Left cardiac atrium (tissue), 4 donors: ENCODE data around the gene ZNF639. TPM values are rescaled to one million over a fixed set of nuclear protein-coding genes. Genes with fewer than 3 reads are reported as not detected.

Experiments used
- ATAC-seq, 2 donors: fragments of 200-7000 bp; cut with Tn5 transposase; one replicate each; pipeline ENCODE4 v1.9.1; 2020; ENCODE audit warnings: mild to moderate bottlenecking in 2 of 2, moderate library complexity in 2 of 2
- DNase-seq: peaks from one replicate; pipeline ENCODE4 v3.0.0-alpha.2; 2020
- intact Hi-C, 2 donors: fragments of 100-400 bp; cut with DNase I; formaldehyde crosslinking; loops; one replicate each; pipeline versions ENCODE4 v1.14.1 to v1.15.1; 2022 to 2023
- total RNA-seq, 2 donors: library from RNA; stranded (reverse); fragmentation: NEBNext Ultra II Directional; extraction: Animal tissue kit (Norgen Biotek cat#: 25700); gene quantifications; one replicate each; pipeline ENCODE4 v1.2.1, GENCODE V29; 2021
- donor health status: DM: no; HTN: yes; CAD: no.
- donor health status: DM: no; HTN: yes; CAD: no; lungs with severe emphysema.
- donor health status: DM: yes; HTN: yes; CAD: no.
- donor health status: Dilated cardiomyopathy.

ZNF639 gene
- total RNA-seq, 2 donors from 2014 or later: 23.5 to 39.4 TPM

GRCh38 chr3:179308001-179308400, 14.8 kb upstream of the ZNF639 start:
- intact Hi-C loops: no loop called here
- DNase-seq (no peak), ATAC-seq (no peak)

- intact Hi-C loops: loop anchor here in 1 of 2 donors (10.0 kb wide), 3 partner anchors 165 to 295 kb away; partner anchors contain the start of gene PIK3CA
Observed at GRCh38 chr3:179309225-179310078, 13.4 kb upstream of the ZNF639 start.

GRCh38 chr3:179318876-179319275, 4.0 kb upstream of the ZNF639 start:
- intact Hi-C loops: loop anchor here (5.0 to 10.0 kb wide), 4 partner anchors 172 to 304 kb away; partner anchors contain the start of gene PIK3CA (in 2 of the 2)
- no peak for ATAC-seq
- no peak for DNase-seq

More at GRCh38 chr3:179309225-179310078, 13.4 kb upstream of the ZNF639 start:
- no peak for DNase-seq
- ATAC-seq: no peak

GRCh38 chr3:179321668-179322285, 1.1 kb upstream of the ZNF639 start:
- intact Hi-C loops: no loop called here
- no peak for ATAC-seq
- DNase-seq: no peak

- intact Hi-C loops: no loop called here
- peak; percentile 66 to 80 for ATAC-seq
- DNase-seq: peak; percentile 83
Observed at GRCh38 chr3:179323197-179324110, 623 bp downstream of the ZNF639 start.

GRCh38 chr3:179324270-179324754, 1.5 kb downstream of the ZNF639 start:
- intact Hi-C loops: no loop called here
- ATAC-seq (no peak), DNase-seq (no peak)

- ATAC-seq (no peak), DNase-seq (no peak)
- intact Hi-C loops: no loop called here
Observed at GRCh38 chr3:179330438-179330837, 7.6 kb downstream of the ZNF639 start.

GRCh38 chr3:179332240-179332639, 9.4 kb downstream of the ZNF639 start:
- no peak for ATAC-seq
- intact Hi-C loops: no loop called here
- DNase-seq: no peak

GRCh38 chr3:179333084-179333483, 10.3 kb downstream of the ZNF639 start:
- intact Hi-C loops: no loop called here
- DNase-seq: no peak
- ATAC-seq: no peak

GRCh38 chr3:179336345-179336929, 13.6 kb downstream of the ZNF639 start:
- ATAC-seq: peak in 1 of 2 donors; percentile 23

GRCh38 chr3:179347345-179348194, 24.7 kb downstream of the ZNF639 start, which contains the start of gene MFN1:
TSS of gene MFN1 (plus strand) at chr3:179347709. CDS start at chr3:179348852, 1,143 bp downstream.
- DNase-seq (peak; percentile 96), ATAC-seq (peak; percentile 99)
- intact Hi-C loops: no loop called here

More at GRCh38 chr3:179336345-179336929, 13.6 kb downstream of the ZNF639 start:
- DNase-seq: no peak
- intact Hi-C loops: no loop called here

GRCh38 chr3:179348325-179349013, 25.6 kb downstream of the ZNF639 start:
- ATAC-seq (no peak), DNase-seq (no peak)
- intact Hi-C loops: no loop called here

- intact Hi-C loops: no loop called here
- DNase-seq (no peak), ATAC-seq (no peak)
Observed at GRCh38 chr3:179355996-179356395, 33.2 kb downstream of the ZNF639 start.

- intact Hi-C loops: no loop called here
Observed at GRCh38 chr3:179363332-179363731, 40.5 kb downstream of the ZNF639 start.

GRCh38 chr3:179369621-179370020, 46.8 kb downstream of the ZNF639 start:
- intact Hi-C loops: no loop called here
- no peak for ATAC-seq
- no peak for DNase-seq

More at GRCh38 chr3:179363332-179363731, 40.5 kb downstream of the ZNF639 start:
- ATAC-seq (no peak), DNase-seq (no peak)

- DNase-seq: no peak
- intact Hi-C loops: no loop called here
- ATAC-seq: no peak
Observed at GRCh38 chr3:179373938-179374337, 51.1 kb downstream of the ZNF639 start.
